Tibial artery (tissue), 4 donors: ENCODE data around the gene SLC41A3.
A peak's percentile ranks its signal among the peaks of the same experiment; 100 is the strongest.

Experiments
- DNase-seq, 2 donors: peaks; one replicate each; pipeline ENCODE4 v3.0.0-alpha.2; 2019
- H3K27ac ChIP-seq, 2 donors: fragments of 200-600 bp; sonication (generic) in 1 of 2; 1 replicate in 1 of 2; 2 replicates in 1 of 2; pipeline ENCODE4 v1.5.1; 2018 to 2019; ENCODE audit warnings: mild to moderate bottlenecking in 1 of 2
- H3K27me3 ChIP-seq, 2 donors: fragments of 200-600 bp; sonication (generic) in 1 of 2; one replicate each; pipeline versions ENCODE4 v1.5.1 to v1.6.0; 2016 to 2019
- H3K36me3 ChIP-seq, 3 donors: fragments of 200-600 bp; sonication (generic) in 2 of 3; one replicate each; pipeline ENCODE4 v1.5.1; 2016 to 2019; ENCODE audit warnings: mild to moderate bottlenecking in 2 of 3
- H3K4me1 ChIP-seq, 4 donors: fragments of 200-600 bp; sonication (generic) in 2 of 4; 1 replicate in 3 of 4; 2 replicates in 1 of 4; pipeline ENCODE4 v1.5.1; 2016 to 2019
- H3K4me3 ChIP-seq, 2 donors: fragments of 200-600 bp; sonication (generic) in 1 of 2; 1 replicate in 1 of 2; 2 replicates in 1 of 2; pipeline ENCODE4 v1.5.1; 2018 to 2019; ENCODE audit warnings: mild to moderate bottlenecking in 2 of 2
- H3K9me3 ChIP-seq, 3 donors: fragments of 200-600 bp; sonication (generic) in 1 of 3; one replicate each; pipeline ENCODE4 v1.5.1; 2016 to 2019
- intact Hi-C: fragments of 100-400 bp; cut with DNase I; formaldehyde crosslinking; loops from one replicate; pipeline ENCODE4 v1.15.0; 2023; ENCODE audit warnings: low total_unique reads
- TF ChIP-seq, protein P1 (sequence below), 2 experiments: fragments of 200-600 bp in 1 of 2; fragments of 450-650 bp in 1 of 2; IDR thresholded peaks; one replicate each; pipeline ENCODE4 v1.5.1; 2017 to 2019; ENCODE audit warnings: antibody characterized with exemption in 2 of 2, mild to moderate bottlenecking in 1 of 2, moderate library complexity in 1 of 2

SLC41A3 gene

DNA sequence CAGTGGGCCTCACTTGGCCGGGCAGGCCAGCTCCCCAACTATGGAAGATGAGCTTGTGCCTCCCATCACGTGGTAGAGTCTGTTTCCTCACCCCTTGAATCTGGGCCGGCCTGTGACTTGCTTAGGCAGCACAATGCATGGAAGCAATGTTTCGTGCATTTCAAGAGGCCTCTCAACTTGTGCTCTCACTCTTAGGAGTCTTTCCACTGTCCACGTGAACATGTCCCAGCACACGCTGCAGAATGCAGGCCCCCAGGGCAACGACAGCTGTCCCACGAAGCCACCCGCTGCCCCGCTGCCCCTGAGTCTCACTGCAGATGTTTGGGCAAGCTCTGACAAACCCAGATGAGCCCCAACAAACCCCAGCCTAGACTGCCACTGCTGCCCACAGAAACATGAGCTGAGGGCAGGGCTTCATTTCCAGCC lies 27.2 kb upstream of the SLC41A3 start:
- Histone ChIP-seq H3K4me1 (no peaks in the 10 kb centered on the region), H3K36me3 (peaks cover 0 to 40% (median 0%) of the 10 kb centered on the region in 3 donors), H3K9me3 (no peaks in the 10 kb centered on the region), H3K27me3 (no peaks in the 10 kb centered on the region), H3K4me3 (no peak overlapping the region), H3K27ac (no peak overlapping the region)
- DNase-seq: peak in 1 of 2 donors; percentile 17
- TF ChIP-seq, protein P1, sequence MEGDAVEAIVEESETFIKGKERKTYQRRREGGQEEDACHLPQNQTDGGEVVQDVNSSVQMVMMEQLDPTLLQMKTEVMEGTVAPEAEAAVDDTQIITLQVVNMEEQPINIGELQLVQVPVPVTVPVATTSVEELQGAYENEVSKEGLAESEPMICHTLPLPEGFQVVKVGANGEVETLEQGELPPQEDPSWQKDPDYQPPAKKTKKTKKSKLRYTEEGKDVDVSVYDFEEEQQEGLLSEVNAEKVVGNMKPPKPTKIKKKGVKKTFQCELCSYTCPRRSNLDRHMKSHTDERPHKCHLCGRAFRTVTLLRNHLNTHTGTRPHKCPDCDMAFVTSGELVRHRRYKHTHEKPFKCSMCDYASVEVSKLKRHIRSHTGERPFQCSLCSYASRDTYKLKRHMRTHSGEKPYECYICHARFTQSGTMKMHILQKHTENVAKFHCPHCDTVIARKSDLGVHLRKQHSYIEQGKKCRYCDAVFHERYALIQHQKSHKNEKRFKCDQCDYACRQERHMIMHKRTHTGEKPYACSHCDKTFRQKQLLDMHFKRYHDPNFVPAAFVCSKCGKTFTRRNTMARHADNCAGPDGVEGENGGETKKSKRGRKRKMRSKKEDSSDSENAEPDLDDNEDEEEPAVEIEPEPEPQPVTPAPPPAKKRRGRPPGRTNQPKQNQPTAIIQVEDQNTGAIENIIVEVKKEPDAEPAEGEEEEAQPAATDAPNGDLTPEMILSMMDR (IDR thresholded peaks at IDR 0.05): no peak
- intact Hi-C loops: no loop called here

- Histone ChIP-seq H3K4me1 (no peaks in the 10 kb centered on the region), H3K9me3 (no peaks in the 10 kb centered on the region), H3K27me3 (no peaks in the 10 kb centered on the region), H3K27ac (no peak overlapping the region), H3K4me3 (no peak overlapping the region), H3K36me3 (peaks cover 0 to 46% (median 0%) of the 10 kb centered on the region in 3 donors)
- intact Hi-C loops: no loop called here
- DNase-seq: peak in 1 of 2 donors; percentile 58
- TF ChIP-seq, protein P1 (IDR thresholded peaks at IDR 0.05): no peak
These were observed 26.7 kb upstream of the SLC41A3 start for GRCh38 chr3:126110431-126111125.

DNA sequence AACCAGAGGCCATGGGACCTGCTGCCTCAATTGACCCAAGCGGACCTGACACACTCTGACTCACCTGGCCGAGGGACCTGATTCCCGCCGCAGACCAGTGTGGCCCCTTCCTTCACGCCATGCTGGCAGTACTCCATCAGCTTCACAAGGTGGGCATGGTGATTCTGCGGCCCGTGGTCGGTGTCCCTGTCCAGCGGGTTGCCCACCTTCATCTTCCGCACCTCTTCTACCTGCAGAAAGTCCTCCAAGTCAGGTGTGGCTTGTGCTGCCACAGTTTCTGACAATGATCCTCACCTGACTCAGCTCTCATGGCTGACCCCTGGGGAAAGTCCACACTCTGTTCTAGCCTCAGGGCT lies 25.9 kb upstream of the SLC41A3 start:
- peaks cover 0 to 49% (median 0%) of the 10 kb centered on the region in 3 donors for H3K36me3 ChIP-seq
- intact Hi-C loops: no loop called here
- no peak overlapping the region for H3K27ac ChIP-seq
- TF ChIP-seq, protein P1 (IDR thresholded peaks at IDR 0.05): no peak
- peak; percentile 19 to 53 for DNase-seq
- H3K27me3 ChIP-seq: no peaks in the 10 kb centered on the region
- H3K4me1 ChIP-seq: no peaks in the 10 kb centered on the region
- no peak overlapping the region for H3K4me3 ChIP-seq
- no peaks in the 10 kb centered on the region for H3K9me3 ChIP-seq

DNA sequence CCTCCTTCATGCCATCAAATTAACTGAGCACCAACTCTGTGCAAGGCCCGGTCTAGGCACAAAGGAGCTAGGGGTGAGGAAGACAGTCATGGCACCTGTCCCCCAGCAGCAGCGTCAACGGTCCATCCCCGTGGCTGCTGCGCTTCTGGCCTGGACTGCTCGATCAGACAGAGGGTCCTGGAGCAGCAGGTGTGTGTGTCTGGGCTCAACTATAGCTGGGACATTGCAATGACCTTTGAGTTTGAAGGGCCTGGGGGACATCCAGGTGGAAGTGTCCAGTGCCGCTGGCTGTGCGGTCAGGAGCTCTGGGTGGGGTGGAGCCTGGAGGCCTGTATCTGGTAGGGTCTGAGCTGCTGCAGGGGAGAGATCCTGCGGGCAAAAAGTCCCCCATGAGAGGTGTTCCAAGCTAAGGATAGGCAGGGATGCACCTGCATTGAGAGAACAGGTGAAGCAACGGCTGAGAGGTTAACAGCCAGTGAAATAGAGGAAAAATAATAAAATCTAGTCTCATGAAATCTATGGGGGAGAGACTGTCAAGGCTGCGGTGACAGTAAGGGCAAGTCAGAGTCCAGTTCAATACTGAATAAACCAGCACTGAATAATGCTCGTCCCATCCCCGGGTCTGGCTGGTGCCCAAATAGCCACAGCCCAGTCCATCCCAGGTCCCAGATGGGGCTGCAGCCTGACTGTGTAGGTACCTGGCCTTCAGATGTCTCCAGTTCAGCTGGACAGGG lies 25.4 kb upstream of the SLC41A3 start:
- Histone ChIP-seq H3K4me3 (no peak overlapping the region), H3K4me1 (no peaks in the 10 kb centered on the region), H3K27ac (no peak overlapping the region), H3K9me3 (no peaks in the 10 kb centered on the region), H3K27me3 (no peaks in the 10 kb centered on the region), H3K36me3 (peaks cover 0 to 49% (median 0%) of the 10 kb centered on the region in 3 donors)
- peak; percentile 15 to 44 for DNase-seq
- intact Hi-C loops: no loop called here
- TF ChIP-seq, protein P1 (IDR thresholded peaks at IDR 0.05): no peak

GRCh38 chr3:126108676-126109050 lies 24.7 kb upstream of the SLC41A3 start:
- Histone ChIP-seq H3K9me3 (no peaks in the 10 kb centered on the region), H3K27ac (no peak overlapping the region), H3K36me3 (peaks cover 0 to 55% (median 0%) of the 10 kb centered on the region in 3 donors), H3K4me1 (peaks cover 0 to 4% (median 3%) of the 10 kb centered on the region in 4 donors), H3K4me3 (no peak overlapping the region), H3K27me3 (no peaks in the 10 kb centered on the region)
- no peak for DNase-seq
- intact Hi-C loops: no loop called here
- TF ChIP-seq, protein P1 (IDR thresholded peaks at IDR 0.05): no peak
